22Rv1 (cell line): ENCODE results near the gene SYNDIG1.

Experiments
- CTCF ChIP-seq: fragments of 450-650 bp; IDR thresholded peaks from 2 replicates; pipeline ENCODE4 v1.5.1; 2017; ENCODE audit warnings: mild to moderate bottlenecking
- ZFX ChIP-seq: fragments of 450-650 bp; IDR thresholded peaks from 2 replicates; pipeline ENCODE4 v1.6.1; 2017; ENCODE audit warnings: antibody characterized with exemption, borderline replicate concordance

DNA sequence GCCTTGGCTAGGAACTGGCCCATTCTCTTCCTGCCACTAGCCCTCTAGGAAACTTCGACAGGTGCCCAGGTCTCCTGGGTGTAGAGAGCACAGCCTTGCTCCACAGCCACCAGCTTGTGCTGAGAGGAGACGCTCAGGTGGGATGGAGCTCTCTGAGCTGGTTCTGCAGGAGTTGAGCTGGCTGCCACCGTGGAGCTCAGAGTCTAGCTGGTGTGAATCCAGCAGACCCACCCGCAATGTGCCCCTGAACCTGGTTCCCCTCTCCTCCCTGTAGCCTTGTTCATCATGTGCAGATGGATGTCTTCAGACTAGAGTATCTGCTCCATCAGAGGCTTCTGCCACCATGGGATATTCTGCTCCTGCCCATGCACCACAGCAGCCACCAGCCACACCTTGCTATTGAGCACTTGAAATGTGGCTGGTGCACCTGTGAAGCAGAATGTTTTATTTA is 222.5 kb downstream of the SYNDIG1 start:
- TF ChIP-seq CTCF (no peak), ZFX (no peak)
